ENCODE measurements around the gene STH. TPM values are rescaled to one million over a fixed set of nuclear protein-coding genes. Genes with fewer than 3 reads are reported as not detected.

The STH gene
- total and polyA plus RNA-seq, 5 experiments from 2014 or later, result not detected

DNA sequence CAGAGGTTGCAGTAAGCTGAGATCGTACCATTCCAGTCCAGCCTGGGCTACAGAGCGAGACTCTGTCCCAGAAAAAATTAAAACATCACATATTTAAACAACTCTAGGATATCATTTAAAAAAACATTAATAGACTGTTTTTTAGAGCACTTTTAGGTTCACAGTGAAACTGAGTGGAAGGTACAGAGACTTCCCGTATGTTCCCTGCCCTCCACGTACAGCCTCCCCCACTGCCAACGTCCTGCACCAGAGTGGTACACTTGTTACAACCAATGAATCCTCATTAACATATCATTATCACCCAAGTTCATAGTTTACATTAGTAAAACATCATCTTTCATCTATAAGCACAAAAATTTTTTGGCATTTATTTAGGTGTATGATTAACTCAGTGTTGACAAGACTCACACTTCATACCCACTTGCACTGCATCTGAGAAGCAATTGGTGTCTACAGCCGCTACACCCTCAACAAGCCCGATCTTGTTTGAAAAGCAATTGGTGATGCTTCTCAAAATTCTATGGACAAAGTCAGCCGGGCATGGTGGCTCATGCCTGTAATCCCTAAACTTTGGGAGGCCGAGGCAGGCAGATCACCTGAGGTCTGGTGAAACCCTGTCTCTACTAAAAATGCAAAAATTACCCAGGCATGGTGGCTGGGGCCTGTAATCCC, 39.9 kb upstream of the STH start:
- H3K36me3 Mint-ChIP-seq, result no peaks in the 10 kb centered on the region
- peak overlapping the region in 1 of 10 donors; percentile 19 for H3K27ac Mint-ChIP-seq
- DNase-seq (no peak), ATAC-seq (no peak)
- H3K4me1 Mint-ChIP-seq, result peaks cover 0 to 1% (median 0%) of the 10 kb centered on the region in 4 donors
- no peak overlapping the region for H3K4me3 Mint-ChIP-seq
- POLR2A ChIA-PET, result interaction anchor here (0.7 kb wide), 1 partner anchor 12 kb away, joined by 3 read pairs; no protein-coding TSS in a partner anchor
- H3K27me3 Mint-ChIP-seq, result peaks cover 0 to 2% (median 0%) of the 10 kb centered on the region in 5 donors
- no peaks in the 10 kb centered on the region for H3K9me3 Mint-ChIP-seq

GRCh38 chr17:45960311-45960710, 38.7 kb upstream of the STH start:
- Mint-ChIP-seq H3K9me3 (no peaks in the 10 kb centered on the region), H3K27ac (peak overlapping the region in 1 of 10 donors; percentile 29), H3K4me3 (no peak overlapping the region), H3K4me1 (peaks cover 0 to 1% (median 0%) of the 10 kb centered on the region in 4 donors), H3K36me3 (no peaks in the 10 kb centered on the region), H3K27me3 (peaks cover 0 to 8% (median 0%) of the 10 kb centered on the region in 5 donors)
- DNase-seq (no peak), ATAC-seq (no peak)
- POLR2A ChIA-PET, result no interaction called here

GRCh38 chr17:45961206-45961605, 37.8 kb upstream of the STH start:
- H3K27me3 Mint-ChIP-seq, result peaks cover 0 to 13% (median 0%) of the 10 kb centered on the region in 5 donors
- H3K27ac Mint-ChIP-seq, result no peak overlapping the region
- DNase-seq (no peak), ATAC-seq (no peak)
- POLR2A ChIA-PET, result no interaction called here
- peaks cover 0 to 1% (median 0%) of the 10 kb centered on the region in 4 donors for H3K4me1 Mint-ChIP-seq
- H3K36me3 Mint-ChIP-seq, result no peaks in the 10 kb centered on the region
- no peak overlapping the region for H3K4me3 Mint-ChIP-seq
- no peaks in the 10 kb centered on the region for H3K9me3 Mint-ChIP-seq

DNA sequence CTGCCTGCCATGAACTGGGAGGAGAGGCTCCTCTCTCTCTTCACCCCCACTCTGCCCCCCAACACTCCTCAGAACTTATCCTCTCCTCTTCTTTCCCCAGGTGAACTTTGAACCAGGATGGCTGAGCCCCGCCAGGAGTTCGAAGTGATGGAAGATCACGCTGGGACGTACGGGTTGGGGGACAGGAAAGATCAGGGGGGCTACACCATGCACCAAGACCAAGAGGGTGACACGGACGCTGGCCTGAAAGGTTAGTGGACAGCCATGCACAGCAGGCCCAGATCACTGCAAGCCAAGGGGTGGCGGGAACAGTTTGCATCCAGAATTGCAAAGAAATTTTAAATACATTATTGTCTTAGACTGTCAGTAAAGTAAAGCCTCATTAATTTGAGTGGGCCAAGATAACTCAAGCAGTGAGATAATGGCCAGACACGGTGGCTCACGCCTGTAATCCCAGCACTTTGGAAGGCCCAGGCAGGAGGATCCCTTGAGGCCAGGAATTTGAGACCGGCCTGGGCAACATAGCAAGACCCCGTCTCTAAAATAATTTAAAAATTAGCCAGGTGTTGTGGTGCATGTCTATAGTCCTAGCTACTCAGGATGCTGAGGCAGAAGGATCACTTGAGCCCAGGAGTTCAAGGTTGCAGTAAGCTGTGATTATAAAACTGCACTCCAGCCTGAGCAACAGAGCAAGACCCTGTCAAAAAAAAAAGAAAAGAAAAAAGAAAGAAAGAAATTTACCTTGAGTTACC, 36.7 kb upstream of the STH start:
- POLR2A ChIA-PET, result no interaction called here
- Mint-ChIP-seq H3K4me1 (peaks cover 0 to 1% (median 0%) of the 10 kb centered on the region in 4 donors), H3K9me3 (no peaks in the 10 kb centered on the region), H3K27ac (no peak overlapping the region), H3K36me3 (no peaks in the 10 kb centered on the region), H3K4me3 (no peak overlapping the region), H3K27me3 (peaks cover 0 to 14% (median 3%) of the 10 kb centered on the region in 5 donors)
- no peak for DNase-seq
- ATAC-seq, result no peak

DNA sequence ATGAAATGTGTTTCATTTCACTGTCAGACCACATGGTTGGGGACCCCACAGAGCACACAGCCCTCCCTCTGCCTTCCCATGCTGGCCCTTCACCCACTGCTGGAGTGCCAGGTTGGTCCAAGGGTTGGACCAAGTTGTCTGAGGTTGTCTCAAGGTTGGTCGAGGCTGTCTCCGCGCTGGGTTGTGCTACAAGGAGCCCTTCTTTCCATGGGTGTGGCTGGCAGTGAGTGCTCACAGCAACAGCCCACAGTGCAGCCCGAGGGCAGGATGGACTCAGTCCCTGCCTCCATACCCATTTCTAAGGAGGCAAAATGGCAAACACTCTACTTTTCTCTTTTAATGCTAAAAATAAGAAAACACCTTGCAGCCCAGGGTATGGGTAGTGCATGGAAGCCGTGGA, 35.8 kb upstream of the STH start:
- ATAC-seq (no peak), DNase-seq (no peak)
- H3K27ac Mint-ChIP-seq, result peak overlapping the region in 1 of 10 donors; percentile 3
- H3K4me1 Mint-ChIP-seq, result peaks cover 0 to 2% (median under 1%) of the 10 kb centered on the region in 4 donors
- no peaks in the 10 kb centered on the region for H3K36me3 Mint-ChIP-seq
- no peak overlapping the region for H3K4me3 Mint-ChIP-seq
- POLR2A ChIA-PET, result no interaction called here
- H3K9me3 Mint-ChIP-seq, result no peaks in the 10 kb centered on the region
- H3K27me3 Mint-ChIP-seq, result peaks cover 5 to 20% (median 9%) of the 10 kb centered on the region in 5 donors

- Mint-ChIP-seq H3K36me3 (no peaks in the 10 kb centered on the region), H3K4me3 (no peak overlapping the region), H3K9me3 (no peaks in the 10 kb centered on the region), H3K27ac (peak overlapping the region in 1 of 10 donors; percentile 3), H3K27me3 (peaks cover 5 to 20% (median 13%) of the 10 kb centered on the region in 5 donors), H3K4me1 (peaks cover 0 to 2% (median under 1%) of the 10 kb centered on the region in 4 donors)
- no peak for DNase-seq
- no peak for ATAC-seq
- POLR2A ChIA-PET, result no interaction called here
Measured at GRCh38 chr17:45963889-45964288, 35.2 kb upstream of the STH start.

DNA sequence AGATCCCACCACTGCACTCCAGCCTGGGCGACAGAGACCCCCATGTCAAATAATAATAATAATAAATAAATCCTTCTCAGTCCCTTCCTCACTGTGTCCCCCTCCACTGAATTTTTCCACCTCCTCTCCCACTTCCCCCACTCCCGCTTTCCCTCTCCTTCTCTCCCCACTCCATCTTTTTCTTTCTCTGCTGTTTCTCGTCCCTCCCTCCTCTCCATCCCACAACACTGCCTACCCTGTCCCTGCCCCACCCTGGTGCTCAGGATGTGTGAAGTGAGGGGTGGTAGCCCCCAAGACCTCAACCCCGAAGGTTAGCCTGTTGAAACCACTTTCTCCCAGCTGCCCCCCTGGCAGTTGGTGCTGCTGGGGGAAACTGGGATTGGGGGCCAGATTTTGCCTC, 34.4 kb upstream of the STH start:
- no peaks in the 10 kb centered on the region for H3K9me3 Mint-ChIP-seq
- POLR2A ChIA-PET, result no interaction called here

DNA sequence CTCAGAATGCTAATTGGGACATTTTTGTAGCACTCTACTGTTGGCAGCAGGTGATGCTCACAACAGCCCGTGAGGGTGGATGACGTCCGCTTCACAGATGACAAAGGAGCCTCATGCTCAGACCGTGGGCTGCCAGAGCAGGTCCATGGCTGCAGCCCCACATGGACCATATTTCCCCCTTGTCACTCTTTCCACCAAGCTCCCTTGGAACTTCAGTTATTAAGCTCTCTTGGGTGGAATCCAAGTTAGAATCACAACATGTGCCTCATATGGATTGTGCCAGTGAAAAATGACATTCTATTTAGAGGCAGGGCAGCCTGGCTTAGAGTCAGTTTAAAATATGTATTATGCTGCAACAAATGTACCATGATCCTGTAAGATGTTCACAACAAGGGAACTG, 33.2 kb upstream of the STH start:
- no peaks in the 10 kb centered on the region for H3K9me3 Mint-ChIP-seq
- peaks cover 9 to 31% (median 22%) of the 10 kb centered on the region in 5 donors for H3K27me3 Mint-ChIP-seq
- peaks cover 0 to 2% (median under 1%) of the 10 kb centered on the region in 4 donors for H3K4me1 Mint-ChIP-seq
- H3K27ac Mint-ChIP-seq, result no peak overlapping the region
- peaks cover 0 to 4% (median 0%) of the 10 kb centered on the region in 3 donors for H3K36me3 Mint-ChIP-seq
- POLR2A ChIA-PET, result no interaction called here
- no peak for DNase-seq
- no peak for ATAC-seq
- H3K4me3 Mint-ChIP-seq, result no peak overlapping the region

More for the DNA sequence above, 34.4 kb upstream of the STH start:
- Mint-ChIP-seq H3K27ac (no peak overlapping the region), H3K4me1 (peaks cover 0 to 2% (median under 1%) of the 10 kb centered on the region in 4 donors), H3K36me3 (peaks cover 0 to 2% (median 0%) of the 10 kb centered on the region in 3 donors), H3K27me3 (peaks cover 6 to 22% (median 17%) of the 10 kb centered on the region in 5 donors), H3K4me3 (no peak overlapping the region)
- DNase-seq (no peak), ATAC-seq (no peak)

DNA sequence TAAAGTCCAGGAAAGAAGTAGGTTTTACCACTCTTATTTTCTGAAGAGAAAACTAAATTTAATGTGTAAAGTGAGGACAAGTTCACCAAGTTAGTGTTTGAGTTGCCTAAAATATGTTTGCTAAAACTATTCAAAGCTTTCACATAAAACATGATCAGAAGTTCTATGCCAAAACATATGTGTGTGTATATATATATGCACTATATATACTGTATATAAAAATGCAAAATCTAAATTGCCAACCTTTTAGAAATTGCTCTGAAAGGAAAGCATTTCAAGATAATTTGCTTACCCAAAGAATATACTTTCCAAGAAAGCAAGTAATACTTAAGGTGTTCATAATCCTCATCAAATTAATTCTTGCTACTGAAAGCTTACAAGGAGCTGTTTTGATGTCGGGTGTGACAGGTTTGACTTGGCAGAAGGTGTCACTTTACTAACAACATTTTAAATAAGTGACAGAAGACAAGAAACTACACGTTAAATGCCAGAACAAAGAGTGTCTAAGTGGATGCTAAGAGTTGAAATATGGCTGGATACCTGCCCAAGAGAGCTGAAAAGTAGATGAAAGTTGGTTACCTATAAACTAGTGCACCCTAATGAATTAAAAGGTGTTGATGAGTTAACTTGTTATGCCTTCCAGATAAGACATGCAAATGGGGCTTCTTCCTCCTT, 32.3 kb upstream of the STH start:
- Mint-ChIP-seq H3K27ac (no peak overlapping the region), H3K36me3 (peaks cover 0 to 4% (median 0%) of the 10 kb centered on the region in 3 donors), H3K9me3 (no peaks in the 10 kb centered on the region), H3K4me3 (no peak overlapping the region), H3K4me1 (peaks cover 0 to 2% (median under 1%) of the 10 kb centered on the region in 4 donors), H3K27me3 (peaks cover 9 to 31% (median 26%) of the 10 kb centered on the region in 5 donors)
- ATAC-seq (no peak), DNase-seq (no peak)
- POLR2A ChIA-PET, result no interaction called here

- peaks cover 0 to 2% (median 1%) of the 10 kb centered on the region in 9 donors for H3K9me3 Mint-ChIP-seq
- H3K4me1 Mint-ChIP-seq, result peaks cover 0 to 2% (median under 1%) of the 10 kb centered on the region in 4 donors
- no peak for DNase-seq
- no peak for ATAC-seq
- H3K36me3 Mint-ChIP-seq, result peaks cover 0 to 4% (median 0%) of the 10 kb centered on the region in 3 donors
- no peak overlapping the region for H3K4me3 Mint-ChIP-seq
- peaks cover 11 to 31% (median 26%) of the 10 kb centered on the region in 5 donors for H3K27me3 Mint-ChIP-seq
- no peak overlapping the region for H3K27ac Mint-ChIP-seq
- POLR2A ChIA-PET, result no interaction called here
Measured at GRCh38 chr17:45967378-45967777, 31.7 kb upstream of the STH start.

GRCh38 chr17:45968732-45969131, 30.3 kb upstream of the STH start:
- H3K27ac Mint-ChIP-seq, result no peak overlapping the region
- H3K4me1 Mint-ChIP-seq, result peaks cover 0 to 2% (median 0%) of the 10 kb centered on the region in 4 donors
- no peak for ATAC-seq
- POLR2A ChIA-PET, result no interaction called here
- no peak for DNase-seq
- H3K27me3 Mint-ChIP-seq, result peaks cover 12 to 31% (median 29%) of the 10 kb centered on the region in 5 donors
- H3K4me3 Mint-ChIP-seq, result no peak overlapping the region
- peaks cover 0 to 5% (median 4%) of the 10 kb centered on the region in 9 donors for H3K9me3 Mint-ChIP-seq
- peaks cover 0 to 7% (median 0%) of the 10 kb centered on the region in 3 donors for H3K36me3 Mint-ChIP-seq

GRCh38 chr17:45969726-45970125, 29.3 kb upstream of the STH start:
- POLR2A ChIA-PET, result no interaction called here
- H3K27ac Mint-ChIP-seq, result no peak overlapping the region
- peaks cover 0 to 7% (median 0%) of the 10 kb centered on the region in 3 donors for H3K36me3 Mint-ChIP-seq
- DNase-seq (no peak), ATAC-seq (no peak)
- H3K4me1 Mint-ChIP-seq, result peaks cover 0 to 2% (median under 1%) of the 10 kb centered on the region in 4 donors
- peaks cover 12 to 31% (median 28%) of the 10 kb centered on the region in 5 donors for H3K27me3 Mint-ChIP-seq
- no peak overlapping the region for H3K4me3 Mint-ChIP-seq
- H3K9me3 Mint-ChIP-seq, result peaks cover 0 to 5% (median 4%) of the 10 kb centered on the region in 9 donors

All from naive thymus-derived CD8-positive, alpha-beta T cell (primary cell).